Measurements from ENCODE around the gene LTB.
"Not testable (repeated sequence)": the region's sequence is repeated elsewhere in the genome, so short reads cannot be mapped to it uniquely, and the experiment has no call there.

The LTB gene

DNA sequence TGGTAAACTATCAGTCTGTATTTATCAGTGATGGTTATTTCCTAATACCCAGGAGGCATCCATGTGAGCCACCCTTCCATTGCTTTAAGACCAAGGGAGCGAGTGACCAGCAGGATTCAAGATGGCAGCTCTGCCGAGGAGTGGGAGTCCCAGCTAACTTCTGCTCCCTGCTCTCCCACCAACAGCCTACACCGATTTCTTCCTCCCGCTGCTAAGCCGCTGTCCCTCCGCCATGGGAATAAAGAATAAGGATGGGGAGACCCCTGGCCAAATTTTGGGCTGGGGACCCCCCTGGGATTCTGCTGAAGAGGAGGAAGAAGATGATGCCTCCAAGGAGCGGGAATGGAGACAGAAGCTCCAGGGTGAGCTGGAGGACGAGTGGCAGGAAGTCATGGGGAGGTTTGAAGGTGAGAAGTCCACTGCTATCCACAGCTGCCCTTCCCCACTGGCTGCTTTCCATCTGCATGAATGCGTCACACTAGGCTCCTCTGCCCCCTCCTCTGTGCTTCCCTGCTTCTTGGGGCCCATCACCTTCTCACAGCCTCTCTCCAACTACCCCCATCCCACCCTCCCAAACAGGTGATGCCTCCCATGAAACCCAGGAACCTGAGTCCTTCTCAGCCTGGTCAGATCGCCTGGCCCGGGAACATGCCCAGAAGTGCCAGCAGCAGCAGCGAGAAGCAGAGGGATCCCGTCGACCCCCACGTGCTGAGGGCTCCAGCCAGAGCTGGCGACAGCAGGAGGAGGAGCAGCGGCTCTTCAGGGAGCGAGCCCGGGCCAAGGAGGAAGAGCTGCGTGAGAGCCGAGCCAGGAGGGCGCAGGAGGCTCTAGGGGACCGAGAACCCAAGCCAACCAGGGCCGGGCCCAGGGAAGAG lies 24.5 kb downstream of the LTB start:
- peaks cover 45% of the 10 kb centered on the region for H3K36me3 ChIP-seq (ENCODE audit: control insufficient read depth, insufficient read depth, low read length, severe bottlenecking)
- no peak for DNase-seq (ENCODE audit: low read depth)

DNA sequence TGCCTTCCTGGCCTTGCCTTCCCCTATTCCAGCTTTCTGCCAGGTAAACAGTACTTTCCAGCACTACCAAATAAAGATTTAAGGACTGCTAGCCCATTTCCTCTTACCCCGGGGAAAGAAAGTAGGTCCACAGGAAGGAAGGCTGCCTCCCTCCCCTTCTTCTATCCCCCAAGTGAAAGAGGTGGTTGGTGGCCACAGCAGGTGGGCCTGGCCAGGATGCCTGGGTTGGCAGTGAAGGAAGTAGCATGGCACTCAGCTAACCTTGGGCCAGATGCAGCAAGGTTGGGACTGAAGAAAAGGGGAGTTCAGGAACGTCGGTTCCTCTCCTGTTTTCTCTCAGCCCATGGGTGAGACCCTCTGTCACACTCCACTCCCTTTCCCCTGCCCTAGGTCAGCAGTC lies 25.9 kb downstream of the LTB start:
- peaks cover 22% of the 10 kb centered on the region for H3K4me1 ChIP-seq (ENCODE audit: control insufficient read depth, insufficient read depth, low read length)
- no peak overlapping the region for H3K9ac ChIP-seq (ENCODE audit: low read length)
- H3K36me3 ChIP-seq (ENCODE audit: control insufficient read depth, insufficient read depth, low read length, severe bottlenecking) = peaks cover 46% of the 10 kb centered on the region
- no peaks in the 10 kb centered on the region for H3K27me3 ChIP-seq (replicated peaks; ENCODE audit: control insufficient read depth, insufficient read depth, low read length)
- no peak for DNase-seq (ENCODE audit: low read depth)
- H3K4me3 ChIP-seq (ENCODE audit: low read length) = no peak overlapping the region
- H3K9me3 ChIP-seq (ENCODE audit: control insufficient read depth, low read length) = no peaks in the 10 kb centered on the region

More for the DNA sequence above, 24.5 kb downstream of the LTB start:
- Histone ChIP-seq H3K27me3 (replicated peaks; ENCODE audit: control insufficient read depth, insufficient read depth, low read length) (no peaks in the 10 kb centered on the region), H3K4me1 (ENCODE audit: control insufficient read depth, insufficient read depth, low read length) (peaks cover 22% of the 10 kb centered on the region), H3K9ac (ENCODE audit: low read length) (no peak overlapping the region), H3K9me3 (ENCODE audit: control insufficient read depth, low read length) (no peaks in the 10 kb centered on the region), H3K4me3 (ENCODE audit: low read length) (no peak overlapping the region)

DNA sequence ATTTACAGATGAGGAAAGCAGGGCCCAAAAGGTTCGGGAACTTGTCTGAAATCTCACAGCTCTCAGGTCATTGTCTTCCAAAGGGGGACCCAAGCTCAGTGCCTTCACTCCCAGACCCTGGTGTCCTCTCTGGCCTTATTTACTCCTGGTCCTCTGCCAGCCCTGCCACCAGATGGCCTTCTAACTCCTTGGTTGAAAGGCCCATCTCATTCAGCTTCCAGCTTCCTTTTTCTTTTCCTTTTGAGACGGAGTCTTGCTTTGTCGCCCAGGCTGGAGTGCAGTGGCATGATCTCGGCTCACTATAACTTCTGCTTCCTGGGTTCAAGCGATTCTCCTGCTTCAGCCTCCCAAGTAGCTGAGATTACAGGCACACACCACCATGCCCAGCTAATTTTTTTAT lies 30.9 kb downstream of the LTB start:
- H3K27me3 ChIP-seq (replicated peaks; ENCODE audit: control insufficient read depth, insufficient read depth, low read length); H3K9me3 ChIP-seq (ENCODE audit: control insufficient read depth, low read length); H3K4me3 ChIP-seq (ENCODE audit: low read length); H3K9ac ChIP-seq (ENCODE audit: low read length): not testable (repeated sequence)
- H3K36me3 ChIP-seq (ENCODE audit: control insufficient read depth, insufficient read depth, low read length, severe bottlenecking) = peaks cover 43% of the 10 kb centered on the region
- H3K4me1 ChIP-seq (ENCODE audit: control insufficient read depth, insufficient read depth, low read length) = peaks cover 13% of the 10 kb centered on the region
- peak; percentile 17 for DNase-seq (ENCODE audit: low read depth)

DNA sequence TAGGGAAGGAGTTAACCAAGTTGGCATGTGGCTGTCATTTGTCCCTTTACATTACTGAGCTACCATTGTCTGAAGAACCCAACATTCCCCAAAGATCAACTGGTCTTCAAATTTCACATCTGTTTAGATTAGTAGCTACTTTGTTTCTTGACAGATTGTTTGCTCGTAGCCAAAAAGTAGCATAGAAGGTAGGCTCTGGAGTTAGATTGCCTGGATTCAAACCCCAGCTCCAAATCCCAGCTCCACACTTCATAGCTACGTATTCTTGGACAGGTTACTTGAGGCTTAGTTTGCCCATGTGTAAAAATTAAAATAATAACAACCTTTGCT lies 33.7 kb downstream of the LTB start:
- H3K4me1 ChIP-seq (ENCODE audit: control insufficient read depth, insufficient read depth, low read length) = peaks cover 13% of the 10 kb centered on the region
- peak overlapping the region; percentile 91 for H3K9ac ChIP-seq (ENCODE audit: low read length)
- H3K4me3 ChIP-seq (ENCODE audit: low read length) = peak overlapping the region; percentile 84
- no peaks in the 10 kb centered on the region for H3K9me3 ChIP-seq (ENCODE audit: control insufficient read depth, low read length)
- no peak for DNase-seq (ENCODE audit: low read depth)
- no peaks in the 10 kb centered on the region for H3K27me3 ChIP-seq (replicated peaks; ENCODE audit: control insufficient read depth, insufficient read depth, low read length)
- peaks cover 29% of the 10 kb centered on the region for H3K36me3 ChIP-seq (ENCODE audit: control insufficient read depth, insufficient read depth, low read length, severe bottlenecking)

DNA sequence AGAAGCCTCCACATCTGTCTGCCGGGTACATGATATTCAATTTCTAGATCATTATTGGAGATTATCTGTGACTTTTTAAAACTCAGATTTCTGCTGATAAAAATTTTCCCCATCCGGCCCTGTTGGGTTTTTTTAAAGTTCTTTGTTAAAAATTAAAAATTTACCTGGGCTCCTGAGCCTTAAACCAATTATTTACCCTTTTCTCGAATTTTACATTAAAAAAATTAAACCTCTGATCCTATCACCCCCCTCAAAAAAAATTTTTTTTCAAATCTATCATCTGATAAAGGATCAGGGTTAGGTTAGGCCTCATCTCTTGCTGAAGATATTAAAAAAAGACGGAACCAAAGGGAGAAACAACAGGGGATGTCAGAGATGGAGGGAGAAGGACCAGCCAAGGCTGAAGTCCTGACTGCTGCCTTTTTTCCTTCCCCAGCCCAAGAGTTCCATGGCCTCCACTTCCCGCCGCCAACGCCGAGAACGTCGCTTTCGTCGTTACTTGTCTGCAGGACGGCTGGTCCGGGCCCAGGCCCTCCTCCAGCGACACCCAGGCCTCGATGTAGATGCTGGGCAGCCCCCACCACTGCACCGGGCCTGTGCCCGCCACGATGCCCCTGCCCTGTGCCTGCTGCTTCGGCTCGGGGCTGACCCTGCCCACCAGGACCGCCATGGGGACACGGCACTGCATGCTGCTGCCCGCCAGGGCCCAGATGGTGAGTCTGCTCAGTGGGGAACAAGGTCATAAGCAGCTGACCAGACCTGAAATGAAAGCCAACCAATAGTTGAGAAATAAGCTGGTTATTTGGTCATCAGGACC lies 34.3 kb downstream of the LTB start:
- no peaks in the 10 kb centered on the region for H3K9me3 ChIP-seq (ENCODE audit: control insufficient read depth, low read length)
- peak overlapping the region; percentile 84 for H3K4me3 ChIP-seq (ENCODE audit: low read length)
- peaks cover 13% of the 10 kb centered on the region for H3K4me1 ChIP-seq (ENCODE audit: control insufficient read depth, insufficient read depth, low read length)
- peaks cover 23% of the 10 kb centered on the region for H3K36me3 ChIP-seq (ENCODE audit: control insufficient read depth, insufficient read depth, low read length, severe bottlenecking)
- no peaks in the 10 kb centered on the region for H3K27me3 ChIP-seq (replicated peaks; ENCODE audit: control insufficient read depth, insufficient read depth, low read length)
- peak overlapping the region; percentile 91 for H3K9ac ChIP-seq (ENCODE audit: low read length)
- DNase-seq (ENCODE audit: low read depth) = no peak

DNA sequence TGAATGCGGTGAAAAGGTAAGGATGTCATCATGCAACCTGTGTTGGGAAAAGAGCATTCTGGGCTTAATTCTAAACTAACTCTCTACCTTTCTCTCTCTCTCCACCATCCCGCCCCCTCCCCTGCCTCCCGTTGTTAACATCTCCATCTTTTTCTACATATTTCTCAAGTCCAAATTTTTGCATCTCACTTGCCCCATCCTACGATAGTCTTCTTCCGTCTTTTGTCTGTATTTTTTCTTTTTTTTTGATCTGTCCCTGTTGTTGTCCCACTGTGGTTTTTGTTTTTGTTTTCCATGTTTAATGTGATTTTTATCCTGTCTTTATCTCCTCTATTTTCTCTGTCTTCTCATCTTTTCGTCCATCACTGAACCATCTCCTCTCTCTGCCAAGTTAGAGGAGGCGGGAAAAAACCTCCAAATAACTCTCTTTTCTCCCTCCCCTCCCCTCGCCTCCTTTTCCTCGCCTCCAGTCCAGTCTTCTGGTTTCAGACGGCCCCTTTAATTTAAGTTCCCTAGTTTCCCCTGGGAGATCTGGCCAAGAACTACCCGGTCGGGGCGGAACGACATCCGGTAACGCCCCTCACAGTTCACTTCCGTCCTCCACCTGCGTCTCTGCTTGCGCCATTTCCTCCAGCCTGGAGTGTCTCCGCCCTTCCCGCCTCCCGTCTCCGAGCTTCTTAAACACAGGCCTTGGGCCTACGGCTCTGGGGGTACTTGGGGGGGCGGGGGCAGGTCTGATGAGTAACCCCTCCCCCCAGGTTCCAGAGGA lies 35.1 kb downstream of the LTB start, which contains the start of gene NFKBIL1:
Gene NFKBIL1, plus strand, starts transcription at position 651 of the 769 bp plus-strand sequence. Its CDS starts 87 bp downstream, at position 738.
- peaks cover 23% of the 10 kb centered on the region for H3K36me3 ChIP-seq (ENCODE audit: control insufficient read depth, insufficient read depth, low read length, severe bottlenecking)
- H3K4me1 ChIP-seq (ENCODE audit: control insufficient read depth, insufficient read depth, low read length) = peaks cover 13% of the 10 kb centered on the region
- no peaks in the 10 kb centered on the region for H3K27me3 ChIP-seq (replicated peaks; ENCODE audit: control insufficient read depth, insufficient read depth, low read length)
- H3K9ac ChIP-seq (ENCODE audit: low read length) = peak within 1 kb of the TSS; percentile 91
- DNase-seq (ENCODE audit: low read depth) = peak; percentile 99
- H3K4me3 ChIP-seq (ENCODE audit: low read length) = peak within 1 kb of the TSS; percentile 84
- H3K9me3 ChIP-seq (ENCODE audit: control insufficient read depth, low read length) = no peaks in the 10 kb centered on the region

DNA sequence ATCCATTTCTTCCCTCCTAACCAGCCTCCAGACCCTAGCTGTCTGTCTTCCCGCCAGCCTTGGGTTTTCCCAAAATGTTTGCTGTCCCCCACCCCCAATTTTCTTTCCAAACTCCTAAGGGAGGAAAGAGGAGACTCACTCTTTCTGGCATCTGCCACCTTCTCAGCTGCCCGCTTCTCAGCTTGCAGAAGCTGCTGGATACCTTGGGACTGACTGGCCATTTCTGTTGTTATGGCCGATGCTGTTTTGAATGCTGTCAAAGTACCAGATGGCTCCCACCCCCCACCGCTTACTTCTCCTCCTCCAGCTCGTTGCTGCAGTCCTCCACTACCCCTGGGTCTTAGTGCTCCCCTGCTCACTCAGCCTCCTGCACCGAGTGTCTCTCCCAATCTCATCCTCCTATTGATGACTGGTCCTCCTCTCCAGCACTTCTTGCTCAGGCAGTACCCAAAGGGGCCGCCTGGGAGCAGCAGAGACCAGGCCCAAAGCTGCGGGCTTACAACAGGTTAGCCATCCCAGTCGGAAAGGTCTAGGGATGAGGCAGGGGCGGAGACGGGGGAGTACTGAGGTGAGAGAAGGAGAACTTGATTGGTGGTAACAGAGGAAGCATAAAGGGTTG lies 35.8 kb downstream of the LTB start, which contains the start of gene ATP6V1G2:
Gene ATP6V1G2, minus strand, starts transcription at position 270 of the 619 bp plus-strand sequence. Its CDS starts 49 bp downstream, at position 221.
- H3K36me3 ChIP-seq (ENCODE audit: control insufficient read depth, insufficient read depth, low read length, severe bottlenecking) = peaks cover 23% of the 10 kb centered on the region
- H3K9me3 ChIP-seq (ENCODE audit: control insufficient read depth, low read length) = no peaks in the 10 kb centered on the region
- peaks cover 13% of the 10 kb centered on the region for H3K4me1 ChIP-seq (ENCODE audit: control insufficient read depth, insufficient read depth, low read length)
- peak within 1 kb of the TSS; percentile 91 for H3K9ac ChIP-seq (ENCODE audit: low read length)
- DNase-seq (ENCODE audit: low read depth) = peak; percentile 96
- no peaks in the 10 kb centered on the region for H3K27me3 ChIP-seq (replicated peaks; ENCODE audit: control insufficient read depth, insufficient read depth, low read length)
- H3K4me3 ChIP-seq (ENCODE audit: low read length) = peak within 1 kb of the TSS; percentile 84

DNA sequence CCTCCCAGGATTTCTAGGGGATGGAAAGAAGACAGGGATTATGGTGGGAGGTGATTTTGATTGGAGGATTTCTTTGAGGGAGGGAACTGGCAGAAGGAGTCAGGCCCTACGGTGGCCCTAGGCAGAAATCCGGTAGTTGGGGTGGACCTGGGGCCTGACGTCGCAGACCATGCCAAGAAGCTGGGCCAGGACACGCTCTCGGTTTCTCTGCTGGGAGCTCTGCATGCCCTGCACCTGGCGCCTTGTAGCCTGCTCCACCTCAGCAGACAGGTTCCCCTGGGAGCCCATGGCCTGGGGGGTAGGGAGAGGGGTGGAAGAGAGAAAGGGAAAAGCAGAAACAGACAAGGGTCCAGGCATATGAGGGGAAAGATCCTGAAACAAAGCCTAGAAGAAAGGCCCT lies 36.9 kb downstream of the LTB start:
- peaks cover 14% of the 10 kb centered on the region for H3K36me3 ChIP-seq (ENCODE audit: control insufficient read depth, insufficient read depth, low read length, severe bottlenecking)
- DNase-seq (ENCODE audit: low read depth) = no peak
- peaks cover 17% of the 10 kb centered on the region for H3K4me1 ChIP-seq (ENCODE audit: control insufficient read depth, insufficient read depth, low read length)
- H3K4me3 ChIP-seq (ENCODE audit: low read length) = no peak overlapping the region
- H3K9ac ChIP-seq (ENCODE audit: low read length) = no peak overlapping the region
- H3K27me3 ChIP-seq (replicated peaks; ENCODE audit: control insufficient read depth, insufficient read depth, low read length) = no peaks in the 10 kb centered on the region
- H3K9me3 ChIP-seq (ENCODE audit: control insufficient read depth, low read length) = no peaks in the 10 kb centered on the region

DNA sequence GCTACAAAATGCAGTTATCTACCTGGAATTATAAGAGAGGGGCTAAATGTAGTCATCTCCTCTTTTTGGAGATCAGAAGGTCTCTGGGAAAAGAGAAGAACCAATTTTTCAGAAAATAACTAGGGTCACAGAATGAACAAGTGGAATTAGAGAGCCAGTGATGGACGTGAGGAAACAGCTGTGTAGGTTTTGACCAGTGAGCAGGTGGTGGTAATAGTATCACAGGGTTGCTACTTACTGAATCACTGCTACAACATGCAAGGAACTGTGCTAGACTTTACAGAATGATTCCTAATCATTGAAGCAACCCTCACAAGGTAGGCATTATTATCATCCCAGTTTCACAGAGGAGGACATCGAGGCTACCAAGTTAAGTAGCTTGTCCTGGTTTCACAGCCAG lies 37.5 kb downstream of the LTB start:
- H3K4me3 ChIP-seq (ENCODE audit: low read length) = no peak overlapping the region
- no peaks in the 10 kb centered on the region for H3K9me3 ChIP-seq (ENCODE audit: control insufficient read depth, low read length)
- H3K4me1 ChIP-seq (ENCODE audit: control insufficient read depth, insufficient read depth, low read length) = peaks cover 23% of the 10 kb centered on the region
- H3K27me3 ChIP-seq (replicated peaks; ENCODE audit: control insufficient read depth, insufficient read depth, low read length) = no peaks in the 10 kb centered on the region
- H3K9ac ChIP-seq (ENCODE audit: low read length) = no peak overlapping the region
- H3K36me3 ChIP-seq (ENCODE audit: control insufficient read depth, insufficient read depth, low read length, severe bottlenecking) = peaks cover 15% of the 10 kb centered on the region
- no peak for DNase-seq (ENCODE audit: low read depth)

DNA sequence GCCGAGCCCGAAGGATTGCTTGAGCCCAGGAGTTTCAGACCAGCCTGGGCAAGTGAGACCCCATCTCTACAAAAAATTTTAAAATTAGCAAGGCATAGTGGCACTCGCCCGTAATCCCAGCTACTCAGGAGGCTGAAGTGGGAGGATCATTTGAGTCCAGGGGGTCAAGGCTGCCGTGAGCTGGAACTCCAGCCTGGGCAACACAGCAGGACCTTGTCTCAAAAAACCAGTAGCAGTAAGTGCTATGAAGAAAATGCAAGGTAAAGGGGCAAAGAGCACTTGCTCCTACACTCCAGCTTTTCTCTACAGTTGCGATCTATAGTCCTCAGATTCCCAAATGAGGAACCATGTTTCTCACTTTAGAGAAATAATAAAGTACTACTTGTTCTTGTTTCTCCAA lies 38.6 kb downstream of the LTB start:
- Histone ChIP-seq H3K9me3 (ENCODE audit: control insufficient read depth, low read length) (no peaks in the 10 kb centered on the region), H3K4me3 (ENCODE audit: low read length) (no peak overlapping the region), H3K9ac (ENCODE audit: low read length) (peak overlapping the region; percentile 97), H3K36me3 (ENCODE audit: control insufficient read depth, insufficient read depth, low read length, severe bottlenecking) (peaks cover 16% of the 10 kb centered on the region), H3K27me3 (replicated peaks; ENCODE audit: control insufficient read depth, insufficient read depth, low read length) (no peaks in the 10 kb centered on the region), H3K4me1 (ENCODE audit: control insufficient read depth, insufficient read depth, low read length) (peaks cover 30% of the 10 kb centered on the region)
- no peak for DNase-seq (ENCODE audit: low read depth)
